ENCODE results near the gene TMEM183A. TPM values are rescaled to one million over a fixed set of nuclear protein-coding genes. Genes with fewer than 3 reads are reported as not detected.

The TMEM183A gene
- total and polyA plus RNA-seq, 2 donors (not counting 1 experiment from before 2014, with no cell fraction given) = 61.2 to 65.2 TPM

- ChIA-PET POLR2A (no interaction called here), CTCF (interaction anchor here (1.0 to 2.3 kb wide), 2 partner anchors 12 to 163 kb away, joined by 3 to 7 read pairs; no protein-coding TSS in a partner anchor)
- 22% methylated on average over 14 of the region's 20 CpGs for WGBS (ENCODE audit: insufficient coverage)
- ATAC-seq (ENCODE audit: low read depth) = no peak
- no peak for DNase-seq
- Mint-ChIP-seq H3K27ac (no peak overlapping the region), H3K27me3 (peaks cover 32% of the 10 kb centered on the region), H3K4me1 (no peaks in the 10 kb centered on the region), H3K9me3 (ENCODE audit: insufficient read depth) (no peaks in the 10 kb centered on the region), H3K4me3 (no peak overlapping the region)
- TF ChIP-seq, protein P1, sequence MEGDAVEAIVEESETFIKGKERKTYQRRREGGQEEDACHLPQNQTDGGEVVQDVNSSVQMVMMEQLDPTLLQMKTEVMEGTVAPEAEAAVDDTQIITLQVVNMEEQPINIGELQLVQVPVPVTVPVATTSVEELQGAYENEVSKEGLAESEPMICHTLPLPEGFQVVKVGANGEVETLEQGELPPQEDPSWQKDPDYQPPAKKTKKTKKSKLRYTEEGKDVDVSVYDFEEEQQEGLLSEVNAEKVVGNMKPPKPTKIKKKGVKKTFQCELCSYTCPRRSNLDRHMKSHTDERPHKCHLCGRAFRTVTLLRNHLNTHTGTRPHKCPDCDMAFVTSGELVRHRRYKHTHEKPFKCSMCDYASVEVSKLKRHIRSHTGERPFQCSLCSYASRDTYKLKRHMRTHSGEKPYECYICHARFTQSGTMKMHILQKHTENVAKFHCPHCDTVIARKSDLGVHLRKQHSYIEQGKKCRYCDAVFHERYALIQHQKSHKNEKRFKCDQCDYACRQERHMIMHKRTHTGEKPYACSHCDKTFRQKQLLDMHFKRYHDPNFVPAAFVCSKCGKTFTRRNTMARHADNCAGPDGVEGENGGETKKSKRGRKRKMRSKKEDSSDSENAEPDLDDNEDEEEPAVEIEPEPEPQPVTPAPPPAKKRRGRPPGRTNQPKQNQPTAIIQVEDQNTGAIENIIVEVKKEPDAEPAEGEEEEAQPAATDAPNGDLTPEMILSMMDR (IDR thresholded peaks at IDR 0.05) = no peak
- no peak for TF ChIP-seq EZH2 (IDR thresholded peaks at IDR 0.05; ENCODE audit: borderline replicate concordance, insufficient read depth, low read depth, low read length, poor library complexity, severe bottlenecking)
- Histone ChIP-seq H3K9ac (ENCODE audit: low read length) (no peak overlapping the region), H3K4me1 (ENCODE audit: control insufficient read depth in 2 of 2, insufficient read depth in 2 of 2, low read length in 2 of 2) (no peaks in the 10 kb centered on the region), H3K36me3 (replicated peaks in 1 of 2; ENCODE audit: control extremely low read depth in 1 of 2, control insufficient read depth in 1 of 2, extremely low read depth in 1 of 2, insufficient read depth in 2 of 2, low read length in 1 of 2) (no peaks in the 10 kb centered on the region), H3K27ac (ENCODE audit: low read length in 2 of 2) (no peak overlapping the region), H2AFZ (ENCODE audit: insufficient read depth, low read depth, low read length, poor library complexity, severe bottlenecking) (no peak overlapping the region), H3K4me3 (ENCODE audit: control extremely low read depth in 1 of 5, extremely low read depth in 1 of 5, insufficient read depth in 1 of 5, low read depth in 2 of 5, low read length in 4 of 5) (no peak overlapping the region), H3K79me2 (ENCODE audit: control insufficient read depth, insufficient read depth, low read length) (no peaks in the 10 kb centered on the region), H3K9me3 (ENCODE audit: control extremely low read depth in 1 of 3, control insufficient read depth in 2 of 3, insufficient read depth in 1 of 3, low read length in 2 of 3) (no peaks in the 10 kb centered on the region), H3K27me3 (replicated peaks in 1 of 4; ENCODE audit: control extremely low read depth in 1 of 4, control insufficient read depth in 3 of 4, insufficient read depth in 4 of 4, low read length in 3 of 4) (peaks cover 0 to 9% (median 0%) of the 10 kb centered on the region in 4 experiments), H3K4me2 (replicated peaks; ENCODE audit: low read depth, low read length, poor library complexity, severe bottlenecking) (no peak overlapping the region), H4K20me1 (ENCODE audit: control insufficient read depth, insufficient read depth, low read length, poor library complexity, severe bottlenecking) (no peaks in the 10 kb centered on the region)
- intact Hi-C loops (cut with micrococcal nuclease) = no loop called here
These were observed 44.7 kb downstream of the TMEM183A start for GRCh38 chr1:203051841-203052324.

GRCh38 chr1:203052601-203053000, 45.4 kb downstream of the TMEM183A start:
- H3K79me2 ChIP-seq (ENCODE audit: control insufficient read depth, insufficient read depth, low read length) = no peaks in the 10 kb centered on the region
- intact Hi-C loops (cut with micrococcal nuclease) = no loop called here
- DNase-seq (no peak), ATAC-seq (ENCODE audit: low read depth) (no peak)
- no peak overlapping the region for H3K4me3 ChIP-seq (ENCODE audit: control extremely low read depth in 1 of 5, extremely low read depth in 1 of 5, insufficient read depth in 1 of 5, low read depth in 2 of 5, low read length in 4 of 5)
- peaks cover 0 to 9% (median 0%) of the 10 kb centered on the region in 4 experiments for H3K27me3 ChIP-seq (replicated peaks in 1 of 4; ENCODE audit: control extremely low read depth in 1 of 4, control insufficient read depth in 3 of 4, insufficient read depth in 4 of 4, low read length in 3 of 4)
- no peaks in the 10 kb centered on the region for H3K4me1 ChIP-seq (ENCODE audit: control insufficient read depth in 2 of 2, insufficient read depth in 2 of 2, low read length in 2 of 2)
- peaks cover 37% of the 10 kb centered on the region for H3K27me3 Mint-ChIP-seq
- no peak for TF ChIP-seq EZH2 (IDR thresholded peaks at IDR 0.05; ENCODE audit: borderline replicate concordance, insufficient read depth, low read depth, low read length, poor library complexity, severe bottlenecking)
- TF ChIP-seq, protein P1 (IDR thresholded peaks at IDR 0.05) = no peak
- no peak overlapping the region for H3K27ac ChIP-seq (ENCODE audit: low read length in 2 of 2)
- ChIA-PET CTCF (no interaction called here), POLR2A (no interaction called here)
- no peak overlapping the region for H3K4me3 Mint-ChIP-seq
- 83% methylated on average over 1 of the region's 3 CpGs for WGBS (ENCODE audit: insufficient coverage)
- H3K27ac Mint-ChIP-seq = no peak overlapping the region
- no peaks in the 10 kb centered on the region for H3K4me1 Mint-ChIP-seq
- no peak overlapping the region for H2AFZ ChIP-seq (ENCODE audit: insufficient read depth, low read depth, low read length, poor library complexity, severe bottlenecking)
- no peak overlapping the region for H3K9ac ChIP-seq (ENCODE audit: low read length)
- no peak overlapping the region for H3K4me2 ChIP-seq (replicated peaks; ENCODE audit: low read depth, low read length, poor library complexity, severe bottlenecking)
- H3K9me3 Mint-ChIP-seq (ENCODE audit: insufficient read depth) = no peaks in the 10 kb centered on the region
- H3K9me3 ChIP-seq (ENCODE audit: control extremely low read depth in 1 of 3, control insufficient read depth in 2 of 3, insufficient read depth in 1 of 3, low read length in 2 of 3) = no peaks in the 10 kb centered on the region
- H4K20me1 ChIP-seq (ENCODE audit: control insufficient read depth, insufficient read depth, low read length, poor library complexity, severe bottlenecking) = no peaks in the 10 kb centered on the region
- no peaks in the 10 kb centered on the region for H3K36me3 ChIP-seq (replicated peaks in 1 of 2; ENCODE audit: control extremely low read depth in 1 of 2, control insufficient read depth in 1 of 2, extremely low read depth in 1 of 2, insufficient read depth in 2 of 2, low read length in 1 of 2)
